Right lobe of liver (tissue), 6 donors: Measurements from ENCODE around the gene TERB2. TPM values are rescaled to one million over a fixed set of nuclear protein-coding genes. Genes with fewer than 3 reads are reported as not detected.
"Not testable (repeated sequence)": the region's sequence is repeated elsewhere in the genome, so short reads cannot be mapped to it uniquely, and the experiment has no call there.

Experiments used
- ATAC-seq, 4 donors: fragments of 200-7000 bp; cut with Tn5 transposase; one replicate each; pipeline ENCODE4 v1.9.1; 2020; ENCODE audit warnings: mild to moderate bottlenecking in 4 of 4, moderate library complexity in 4 of 4
- DNase-seq, 3 donors: peaks; one replicate each; pipeline ENCODE4 v3.0.0-alpha.2; 2020
- H3K27ac ChIP-seq, 3 donors: fragments of 200-600 bp; one replicate each; pipeline ENCODE4 v1.8.0; 2022
- H3K27me3 ChIP-seq, 2 donors: fragments of 200-600 bp; one replicate each; pipeline ENCODE4 v1.8.0; 2022
- H3K36me3 ChIP-seq, 4 donors: fragments of 200-600 bp; sonication (generic) in 1 of 4; one replicate each; pipeline versions ENCODE4 v1.5.1 to v1.8.0; 2017 to 2022; ENCODE audit warnings: control low read depth in 1 of 4
- H3K4me1 ChIP-seq, 4 donors: fragments of 200-600 bp; sonication (generic) in 1 of 4; one replicate each; pipeline versions ENCODE4 v1.5.1 to v1.8.0; 2017 to 2022; ENCODE audit warnings: control low read depth in 1 of 4
- H3K4me3 ChIP-seq, 3 donors: fragments of 200-600 bp; one replicate each; pipeline ENCODE4 v1.8.0; 2022
- H3K9me3 ChIP-seq, 4 donors: fragments of 200-600 bp; sonication (generic) in 1 of 4; one replicate each; pipeline versions ENCODE4 v1.5.1 to v1.8.0; 2017 to 2022; ENCODE audit warnings: control low read depth in 1 of 4
- CTCF ChIP-seq, 4 donors: fragments of 200-600 bp in 3 of 4; fragments of 450-650 bp in 1 of 4; IDR thresholded peaks; one replicate each; pipeline versions ENCODE4 v1.5.1 to v1.8.0; 2016 to 2022; ENCODE audit warnings: antibody characterized with exemption in 4 of 4, mild to moderate bottlenecking in 2 of 4
- POLR2A ChIP-seq: fragments of 450-650 bp; IDR thresholded peaks from one replicate; pipeline ENCODE4 v1.6.1; 2017; ENCODE audit warnings: antibody characterized with exemption, mild to moderate bottlenecking
- WGBS: methylation state at CpG from one replicate; pipeline ENCODE4 v1.1.6; 2018; ENCODE audit warnings: low coverage, low lambda C conversion rate; ENCODE audit not compliant: insufficient coverage; ENCODE audit errors: missing lambda C conversion rate; 5-methylcytosine and 5-hydroxymethylcytosine counted together
- intact Hi-C, 2 donors: fragments of 100-400 bp; cut with DNase I; formaldehyde crosslinking; loops; one replicate each; pipeline versions ENCODE4 v1.11.2 to v1.14.1; 2022
- total RNA-seq, 6 experiments: library from RNA; depleted of rRNA in 2 of 6; stranded (reverse); fragments of >200 nt in 2 of 6; fragmentation: NEBNext Ultra II Directional in 3 of 6; extraction: Animal tissue kit (Norgen Biotek cat#: 25700) in 3 of 6; gene quantifications; one replicate each; pipeline versions ENCODE4 v1.1.0 to v1.2.4, GENCODE V29; 2016 to 2023
- donor health status: DM: no; HTN: yes; CAD: no.
- donor health status: DM: no; HTN: no; CAD: no.
- donor health status: DM: no; HTN: no; CAD: no.
- donor health status: DM: no; HTN: yes; CAD: no.
- donor health status: DM: no; HTN: yes; CAD: no.

Gene TERB2
- total RNA-seq, 6 experiments from 2014 or later, result 0.32 TPM; not detected in 5

- DNase-seq (no peak), ATAC-seq (no peak)
- Histone ChIP-seq H3K36me3 (no peaks in the 10 kb centered on the region), H3K9me3 (no peaks in the 10 kb centered on the region), H3K27me3 (no peaks in the 10 kb centered on the region), H3K4me3 (no peak overlapping the region), H3K27ac (no peak overlapping the region), H3K4me1 (peaks cover 0 to 4% (median 0%) of the 10 kb centered on the region in 4 donors)
- WGBS, result 62% methylated on average over 1 of the region's 1 CpG
- TF ChIP-seq POLR2A, result no peak
- TF ChIP-seq CTCF (IDR thresholded peaks at IDR 0.05), result no peak
- intact Hi-C loops, result no loop called here
Measured at GRCh38 chr15:44918136-44918535, 38.4 kb upstream of the TERB2 start.

- H3K9me3 ChIP-seq, H3K4me3 ChIP-seq, ATAC-seq, DNase-seq, H3K27ac ChIP-seq, H3K27me3 ChIP-seq, intact Hi-C loops, H3K4me1 ChIP-seq, H3K36me3 ChIP-seq: not testable (repeated sequence)
- 27% methylated on average over 1 of the region's 1 CpG for WGBS
Measured at GRCh38 chr15:44928658-44929057, 27.8 kb upstream of the TERB2 start.

- intact Hi-C loops, H3K4me3 ChIP-seq, H3K9me3 ChIP-seq, H3K36me3 ChIP-seq, DNase-seq, H3K27me3 ChIP-seq, H3K4me1 ChIP-seq, H3K27ac ChIP-seq: not testable (repeated sequence)
- peak in 3 of 4 donors; percentile 36 to 63 (median 61) for ATAC-seq
- 6% methylated on average over 4 of the region's 4 CpGs for WGBS
Measured at GRCh38 chr15:44930283-44930682, 26.2 kb upstream of the TERB2 start.

GRCh38 chr15:44958302-44958701 is 1.8 kb downstream of the TERB2 start:
- H3K27me3 ChIP-seq, H3K36me3 ChIP-seq, H3K27ac ChIP-seq, H3K9me3 ChIP-seq, H3K4me3 ChIP-seq, H3K4me1 ChIP-seq, DNase-seq, intact Hi-C loops: not testable (repeated sequence)
- peak; percentile 48 to 79 (median 58) for ATAC-seq
- 10% methylated on average over 3 of the region's 3 CpGs for WGBS

- no peaks in the 10 kb centered on the region for H3K27me3 ChIP-seq
- no peak overlapping the region for H3K4me3 ChIP-seq
- no peak for DNase-seq
- no peaks in the 10 kb centered on the region for H3K4me1 ChIP-seq
- H3K36me3 ChIP-seq, result no peaks in the 10 kb centered on the region
- TF ChIP-seq CTCF (IDR thresholded peaks at IDR 0.05) (no peak), POLR2A (no peak)
- H3K27ac ChIP-seq, result no peak overlapping the region
- no peak for ATAC-seq
- intact Hi-C loops, result loop anchor here (5.0 to 10.0 kb wide), 2 partner anchors 146 to 149 kb away; partner anchors contain the start of genes DUOX2 (in 1 of the 2) and DUOXA2 (in 1 of the 2)
- 39% methylated on average over 4 of the region's 4 CpGs for WGBS
- H3K9me3 ChIP-seq, result no peaks in the 10 kb centered on the region
Measured at GRCh38 chr15:44968475-44968874, 12.0 kb downstream of the TERB2 start.

GRCh38 chr15:44971036-44971435 is 14.5 kb downstream of the TERB2 start:
- WGBS, result 34% methylated on average over 6 of the region's 6 CpGs
- H3K4me3 ChIP-seq, result no peak overlapping the region
- TF ChIP-seq CTCF (IDR thresholded peaks at IDR 0.05), result no peak
- TF ChIP-seq POLR2A, result no peak
- H3K4me1 ChIP-seq, result no peaks in the 10 kb centered on the region
- no peaks in the 10 kb centered on the region for H3K27me3 ChIP-seq
- intact Hi-C loops, result no loop called here
- H3K36me3 ChIP-seq, result no peaks in the 10 kb centered on the region
- DNase-seq (no peak), ATAC-seq (peak in 1 of 4 donors; percentile 80)
- no peak overlapping the region for H3K27ac ChIP-seq
- H3K9me3 ChIP-seq, result no peaks in the 10 kb centered on the region

- H3K27me3 ChIP-seq, H3K4me3 ChIP-seq, DNase-seq, H3K9me3 ChIP-seq, intact Hi-C loops, H3K36me3 ChIP-seq, ATAC-seq, H3K27ac ChIP-seq: not testable (repeated sequence)
- whole genome bisulfite sequencing, result 100% methylated on average over 2 of the region's 3 CpGs
- H3K4me1 ChIP-seq, result peaks cover 0 to 14% (median 3%) of the 10 kb centered on the region in 4 donors
Measured at GRCh38 chr15:44976183-44976582, 19.7 kb downstream of the TERB2 start.

GRCh38 chr15:44977781-44978180 is 21.3 kb downstream of the TERB2 start:
- DNase-seq, H3K9me3 ChIP-seq, H3K36me3 ChIP-seq, H3K27ac ChIP-seq, intact Hi-C loops, H3K4me3 ChIP-seq, H3K27me3 ChIP-seq: not testable (repeated sequence)
- 28% methylated on average over 2 of the region's 2 CpGs for WGBS
- ATAC-seq, result peak in 1 of 4 donors; percentile 46
- peaks cover 0 to 14% (median 3%) of the 10 kb centered on the region in 4 donors for H3K4me1 ChIP-seq
